Right renal cortex interstitium (tissue), 3 donors: ENCODE measurements around the gene SNAI3. TPM values are rescaled to one million over a fixed set of nuclear protein-coding genes. Genes with fewer than 3 reads are reported as not detected.

Source experiments
- DNase-seq, 3 donors: peaks; one replicate each; pipeline ENCODE4 v3.0.0-alpha.2; 2013; ENCODE audit warnings: low read depth in 3 of 3, low spot score in 2 of 3
- polyA plus RNA-seq, 3 donors: library from polyadenylated mRNA; unstranded; fragments of 120-200 nt; gene quantifications; one replicate each; pipeline ENCODE4 v1.2.1, GENCODE V29; 2013; ENCODE audit not compliant: insufficient read length in 3 of 3

Gene SNAI3
- polyA plus RNA-seq, 3 donors, result 0.42 to 0.62 (median 0.47) TPM

DNA sequence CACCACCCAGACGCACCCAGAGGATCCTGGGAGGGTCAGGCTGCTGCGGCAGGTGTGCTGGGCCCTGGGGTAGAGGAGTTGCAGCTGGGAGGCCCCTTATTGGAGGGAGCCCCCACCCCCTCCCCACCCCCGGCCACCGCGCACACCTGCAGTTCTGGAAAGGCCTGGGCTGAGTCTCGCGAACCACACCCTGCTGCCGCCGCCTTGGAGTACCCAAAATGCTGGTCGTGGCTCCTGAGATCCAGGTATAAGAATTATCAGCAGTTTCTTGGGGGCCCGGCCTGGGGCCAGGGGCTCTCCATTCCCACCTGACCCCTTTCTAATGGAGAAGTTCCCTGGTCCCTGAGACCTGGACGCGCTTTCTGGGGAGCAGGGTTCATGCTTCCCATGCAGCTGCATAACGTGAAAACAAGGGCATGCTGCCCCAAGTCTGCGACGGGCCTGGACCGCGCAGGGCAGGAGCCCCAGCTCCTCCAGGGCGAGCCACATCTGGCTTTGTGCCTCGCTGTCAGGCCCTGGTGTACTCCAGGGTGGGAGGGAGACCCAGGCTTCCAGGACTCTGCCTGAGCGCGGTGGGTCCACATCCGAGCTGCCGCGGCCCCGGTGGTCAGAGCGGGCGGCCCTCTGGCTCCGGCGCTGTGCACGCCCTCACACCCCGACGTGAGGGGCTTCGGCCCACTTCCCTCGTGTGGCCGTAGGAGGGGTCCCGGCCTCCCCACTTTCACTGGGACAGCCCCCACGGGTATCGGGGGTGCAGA lies 7.3 kb upstream of the SNAI3 start:
- DNase-seq, result no peak

- no peak for DNase-seq
Measured at GRCh38 chr16:88692861-88693260, 6.6 kb upstream of the SNAI3 start.

DNA sequence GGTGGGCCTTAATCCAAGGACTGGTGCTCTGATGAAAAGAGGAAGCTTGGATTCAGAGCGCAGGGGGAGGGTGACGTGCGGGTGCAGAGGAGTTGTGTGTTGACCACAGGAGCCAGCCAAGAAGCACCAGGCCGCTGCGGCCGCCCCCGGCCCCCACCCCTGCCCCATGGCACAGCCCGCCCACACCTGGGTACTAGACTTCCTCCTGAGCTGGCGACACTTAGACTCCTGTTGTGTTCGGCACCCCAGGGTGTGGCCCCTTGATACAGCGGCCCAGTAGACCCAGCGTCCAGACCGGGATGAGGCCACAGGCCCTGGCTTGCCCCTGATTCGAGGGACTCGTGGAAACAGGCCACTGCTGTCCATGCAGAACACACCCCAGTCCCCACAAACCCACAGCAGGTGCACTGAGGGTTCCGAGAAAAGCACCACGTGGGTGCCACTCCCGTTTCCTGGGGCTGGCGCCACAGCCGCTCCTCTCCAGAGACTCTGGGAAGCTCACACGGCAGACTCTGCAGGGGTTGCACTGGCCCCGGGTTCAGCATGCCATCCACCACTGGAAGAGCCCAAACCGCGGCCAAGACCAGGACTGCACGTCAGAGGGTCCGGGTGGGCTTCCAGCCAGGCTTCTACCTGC lies 5.7 kb upstream of the SNAI3 start:
- DNase-seq, result no peak

GRCh38 chr16:88691129-88691813 lies 5.0 kb upstream of the SNAI3 start:
- DNase-seq, result no peak

DNA sequence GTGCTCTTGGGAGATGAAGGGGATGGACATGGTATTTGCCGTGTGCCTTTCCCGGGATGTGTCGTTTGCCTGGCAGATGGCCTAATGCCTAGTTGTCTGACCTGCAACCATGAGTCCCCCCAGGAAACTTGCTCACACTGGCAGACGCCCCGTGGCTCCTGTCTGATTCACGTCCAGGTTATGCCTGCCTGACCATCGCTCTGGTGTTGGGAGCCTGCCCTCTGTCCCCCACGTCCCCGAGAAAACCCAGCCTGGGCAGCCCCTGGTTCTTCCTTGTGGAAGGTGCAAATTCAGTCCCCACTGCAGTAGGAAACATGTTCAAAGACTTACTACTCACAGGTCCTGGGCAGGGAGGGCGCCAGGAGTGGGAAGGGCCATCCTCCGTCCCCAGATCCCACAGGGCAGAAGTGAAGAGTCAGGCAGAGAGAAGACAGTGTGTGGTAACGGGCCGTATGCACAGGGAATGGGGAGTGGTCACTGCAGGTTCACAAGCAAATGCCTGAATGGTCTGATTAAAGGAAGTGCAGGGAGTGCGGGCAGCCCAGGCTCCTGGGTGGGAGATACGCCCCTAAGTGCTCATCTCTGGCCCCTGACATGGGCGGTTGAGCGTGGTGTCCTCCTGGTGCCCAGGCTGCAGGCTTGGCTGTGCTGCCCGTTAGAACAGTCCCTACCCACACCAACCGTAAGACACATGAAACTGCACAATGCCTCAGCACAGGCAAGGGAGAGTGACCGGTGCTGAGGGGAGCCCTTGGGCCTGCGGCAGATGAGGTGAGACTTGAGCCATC lies 4.2 kb upstream of the SNAI3 start:
- DNase-seq, result no peak

DNA sequence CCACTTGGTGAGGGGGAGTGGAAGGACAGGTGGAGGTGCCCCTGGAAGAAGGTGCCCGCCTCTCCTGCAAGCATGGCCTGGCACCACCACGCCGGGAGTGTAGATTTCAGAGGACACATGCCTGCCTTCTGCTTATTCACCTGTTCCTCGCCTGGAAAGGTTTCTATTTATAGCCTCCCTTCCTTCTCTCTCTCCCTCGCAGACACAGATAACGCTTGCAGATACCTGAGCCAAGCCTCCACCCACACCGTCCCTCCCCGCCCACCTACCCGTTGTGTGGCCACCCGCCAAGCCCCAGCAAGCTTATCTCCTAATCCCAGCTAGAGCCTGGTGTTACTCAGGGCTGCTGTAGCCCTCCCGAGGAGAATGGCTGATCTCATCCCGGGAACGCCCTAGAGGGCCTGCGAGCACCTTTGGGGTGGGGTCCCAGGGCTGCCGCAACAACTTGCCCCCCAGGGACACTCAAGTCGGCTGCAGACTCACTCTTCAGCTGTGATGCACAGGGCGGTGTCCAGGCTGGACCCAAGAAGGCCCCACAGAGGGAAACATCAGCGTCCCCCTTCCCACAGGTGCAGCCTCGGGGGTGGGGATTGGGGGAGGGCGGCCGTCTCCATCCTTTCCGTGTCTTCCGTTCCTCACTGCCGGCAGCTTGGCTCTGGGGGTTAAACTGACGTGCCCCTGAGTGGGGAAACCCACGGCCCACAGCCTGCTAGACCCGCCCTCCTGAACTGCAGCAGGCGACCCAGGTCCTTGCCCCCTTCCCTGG lies 1.9 kb upstream of the SNAI3 start:
- no peak for DNase-seq

- DNase-seq, result no peak
Measured at GRCh38 chr16:88687676-88688012, 1.3 kb upstream of the SNAI3 start.

DNA sequence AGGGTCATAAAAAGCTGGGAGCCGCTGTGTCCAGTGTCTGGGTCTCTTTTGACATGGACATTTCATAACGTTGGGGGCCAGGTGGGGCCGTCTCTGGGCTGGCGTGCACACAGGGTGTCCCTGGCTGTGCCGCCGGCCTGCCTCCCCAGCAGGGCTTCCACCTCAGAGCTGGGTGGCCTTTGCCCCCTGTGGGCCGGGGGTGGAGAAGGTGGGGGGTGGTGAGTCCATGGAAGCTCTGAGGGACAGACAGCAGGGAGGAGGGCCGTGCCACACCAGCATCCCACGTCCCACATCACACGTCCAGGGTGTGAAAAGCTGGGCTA lies 908 bp upstream of the SNAI3 start:
- no peak for DNase-seq

- no peak for DNase-seq
Measured at GRCh38 chr16:88686062-88686438, 257 bp downstream of the SNAI3 start.

GRCh38 chr16:88685156-88686061 lies 898 bp downstream of the SNAI3 start:
- no peak for DNase-seq

GRCh38 chr16:88684569-88685155 lies 1.6 kb downstream of the SNAI3 start:
- DNase-seq, result no peak

- DNase-seq, result no peak
Measured at GRCh38 chr16:88681709-88682451, 4.4 kb downstream of the SNAI3 start.

DNA sequence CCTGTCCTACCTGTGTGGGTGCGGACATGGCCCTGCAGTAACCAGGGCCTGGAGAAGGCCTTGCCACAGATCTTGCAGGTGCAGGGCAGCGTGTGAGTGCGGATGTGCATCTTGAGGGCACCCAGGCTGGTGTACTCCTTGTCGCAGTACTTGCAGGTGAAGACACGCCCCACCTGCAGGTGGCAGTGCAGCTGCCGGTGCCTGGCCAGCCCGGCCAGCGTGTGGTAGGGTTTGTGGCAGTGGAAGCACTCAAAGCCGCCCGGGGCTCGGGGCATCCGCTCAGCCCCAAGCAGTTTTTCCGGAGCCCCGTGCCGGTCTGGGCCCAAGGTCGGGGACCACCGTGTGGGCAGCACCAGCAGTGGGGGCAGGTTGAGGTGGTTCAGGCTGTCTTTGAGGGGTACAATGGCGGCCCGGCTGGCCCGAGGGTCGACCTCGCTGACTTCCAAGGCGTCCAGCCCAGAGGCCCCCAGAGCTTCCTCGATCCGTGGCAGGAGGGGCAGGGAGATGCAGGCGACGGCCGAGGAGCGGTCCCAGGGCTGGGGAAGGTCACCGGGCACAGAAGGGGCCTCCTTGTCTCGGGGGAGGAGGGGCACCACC lies 5.1 kb downstream of the SNAI3 start:
- DNase-seq, result no peak

DNA sequence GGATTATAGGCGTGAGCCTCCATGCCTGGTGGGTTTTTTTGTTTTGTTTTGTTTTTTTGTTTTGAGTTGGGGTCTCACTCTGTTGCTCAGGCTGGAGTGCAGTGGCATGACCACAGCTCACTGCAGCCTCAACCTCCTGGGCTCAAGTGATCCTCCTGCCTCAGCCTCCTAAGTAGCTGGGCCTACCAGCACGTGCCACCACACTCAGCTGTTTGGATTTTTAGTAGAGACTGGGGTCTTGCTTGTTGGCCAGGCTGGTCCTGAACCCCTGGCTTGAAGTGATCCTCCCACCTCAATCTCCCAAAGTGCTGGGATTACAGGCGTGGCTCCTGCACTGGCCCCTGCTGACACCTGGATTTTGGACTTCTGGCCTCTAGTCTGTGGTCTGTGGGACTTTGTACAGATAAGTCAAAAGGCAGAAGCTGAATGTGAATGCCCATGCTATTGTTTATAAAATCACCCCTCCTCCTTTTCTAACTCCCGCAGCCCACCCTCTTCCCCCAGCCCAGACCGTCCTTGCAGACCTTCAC lies 5.7 kb downstream of the SNAI3 start:
- DNase-seq, result no peak

GRCh38 chr16:88678224-88678979 lies 7.9 kb downstream of the SNAI3 start:
- DNase-seq, result no peak

- DNase-seq, result no peak
Measured at GRCh38 chr16:88677721-88678120, 8.6 kb downstream of the SNAI3 start.
